ENCODE results near the gene SLC25A29.

SLC25A29 gene

GRCh38 chr14:100328495-100329163 is 22.4 kb upstream of the SLC25A29 start:
- H3K27ac ChIP-seq (ENCODE audit: low read length), result no peak overlapping the region
- H3K4me2 ChIP-seq (ENCODE audit: insufficient read depth, low read length), result no peak overlapping the region
- no peaks in the 10 kb centered on the region for H3K79me2 ChIP-seq (ENCODE audit: insufficient read depth, low read length)
- H3K4me3 ChIP-seq (ENCODE audit: low read depth in 1 of 2, low read length in 2 of 2), result no peak overlapping the region
- no peak overlapping the region for H2AFZ ChIP-seq (ENCODE audit: low read depth, low read length)
- ATAC-seq (ENCODE audit: insufficient read depth, low read depth), result no peak
- DNase-seq, result no peak
- no peaks in the 10 kb centered on the region; the same call in 1 of the 2 replicates for H3K36me3 ChIP-seq (ENCODE audit: insufficient read depth, low read length)
- no peaks in the 10 kb centered on the region for H3K27me3 ChIP-seq (ENCODE audit: insufficient read depth, low read length, poor library complexity)
- no peak overlapping the region for H3K9ac ChIP-seq (ENCODE audit: low read depth, low read length)
- TF ChIP-seq, protein P1, sequence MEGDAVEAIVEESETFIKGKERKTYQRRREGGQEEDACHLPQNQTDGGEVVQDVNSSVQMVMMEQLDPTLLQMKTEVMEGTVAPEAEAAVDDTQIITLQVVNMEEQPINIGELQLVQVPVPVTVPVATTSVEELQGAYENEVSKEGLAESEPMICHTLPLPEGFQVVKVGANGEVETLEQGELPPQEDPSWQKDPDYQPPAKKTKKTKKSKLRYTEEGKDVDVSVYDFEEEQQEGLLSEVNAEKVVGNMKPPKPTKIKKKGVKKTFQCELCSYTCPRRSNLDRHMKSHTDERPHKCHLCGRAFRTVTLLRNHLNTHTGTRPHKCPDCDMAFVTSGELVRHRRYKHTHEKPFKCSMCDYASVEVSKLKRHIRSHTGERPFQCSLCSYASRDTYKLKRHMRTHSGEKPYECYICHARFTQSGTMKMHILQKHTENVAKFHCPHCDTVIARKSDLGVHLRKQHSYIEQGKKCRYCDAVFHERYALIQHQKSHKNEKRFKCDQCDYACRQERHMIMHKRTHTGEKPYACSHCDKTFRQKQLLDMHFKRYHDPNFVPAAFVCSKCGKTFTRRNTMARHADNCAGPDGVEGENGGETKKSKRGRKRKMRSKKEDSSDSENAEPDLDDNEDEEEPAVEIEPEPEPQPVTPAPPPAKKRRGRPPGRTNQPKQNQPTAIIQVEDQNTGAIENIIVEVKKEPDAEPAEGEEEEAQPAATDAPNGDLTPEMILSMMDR (IDR thresholded peaks at IDR 0.05; ENCODE audit: borderline replicate concordance, extremely low read depth, low read length, poor library complexity, severe bottlenecking), result no peak
- no peak for TF ChIP-seq EZH2 (IDR thresholded peaks at IDR 0.05; ENCODE audit: borderline replicate concordance, low read depth, low read length, severe bottlenecking)
- H4K20me1 ChIP-seq (ENCODE audit: insufficient read depth, low read length), result no peaks in the 10 kb centered on the region; the same call in 1 of the 2 replicates
- H3K4me1 ChIP-seq (ENCODE audit: insufficient read depth, low read length), result no peaks in the 10 kb centered on the region
- H3K9me3 ChIP-seq (ENCODE audit: insufficient read depth, low read length, severe bottlenecking), result no peaks in the 10 kb centered on the region

- no peaks in the 10 kb centered on the region for H3K36me3 ChIP-seq (ENCODE audit: insufficient read depth, low read length)
- H3K9ac ChIP-seq (ENCODE audit: low read depth, low read length), result no peak overlapping the region
- H3K4me2 ChIP-seq (ENCODE audit: insufficient read depth, low read length), result no peak overlapping the region
- DNase-seq (no peak), ATAC-seq (ENCODE audit: insufficient read depth, low read depth) (no peak)
- no peak overlapping the region for H3K27ac ChIP-seq (ENCODE audit: low read length)
- H3K9me3 ChIP-seq (ENCODE audit: insufficient read depth, low read length, severe bottlenecking), result no peaks in the 10 kb centered on the region
- H3K4me1 ChIP-seq (ENCODE audit: insufficient read depth, low read length), result no peaks in the 10 kb centered on the region
- H3K79me2 ChIP-seq (ENCODE audit: insufficient read depth, low read length), result no peaks in the 10 kb centered on the region
- TF ChIP-seq, protein P1 (IDR thresholded peaks at IDR 0.05; ENCODE audit: borderline replicate concordance, extremely low read depth, low read length, poor library complexity, severe bottlenecking), result no peak
- no peak for TF ChIP-seq EZH2 (IDR thresholded peaks at IDR 0.05; ENCODE audit: borderline replicate concordance, low read depth, low read length, severe bottlenecking)
- H3K4me3 ChIP-seq (ENCODE audit: low read depth in 1 of 2, low read length in 2 of 2), result no peak overlapping the region
- H4K20me1 ChIP-seq (ENCODE audit: insufficient read depth, low read length), result peaks cover 5% of the 10 kb centered on the region; the same call in 1 of the 2 replicates
- H3K27me3 ChIP-seq (ENCODE audit: insufficient read depth, low read length, poor library complexity), result no peaks in the 10 kb centered on the region
- no peak overlapping the region for H2AFZ ChIP-seq (ENCODE audit: low read depth, low read length)
Measured at GRCh38 chr14:100327128-100327527, 20.9 kb upstream of the SLC25A29 start.

DNA sequence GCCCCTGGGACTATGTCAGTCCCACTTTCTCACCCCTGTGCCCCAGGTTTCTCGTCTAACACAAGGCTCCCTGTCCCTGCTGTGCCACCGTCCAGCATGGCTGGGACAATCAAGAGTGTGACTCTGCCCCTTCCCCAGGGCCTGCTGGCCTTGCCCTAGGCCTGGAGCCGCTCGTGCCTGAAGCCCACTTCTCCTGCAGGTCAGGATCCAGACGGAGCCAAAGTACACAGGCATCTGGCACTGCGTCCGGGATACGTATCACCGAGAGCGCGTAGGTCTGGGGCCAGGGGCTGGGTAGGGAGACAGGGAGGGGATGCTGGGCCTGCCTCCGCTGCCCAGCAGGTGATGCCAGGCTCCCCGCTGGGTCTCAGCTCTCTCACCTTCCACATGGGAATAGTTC is 19.7 kb upstream of the SLC25A29 start:
- no peak for DNase-seq
- no peak overlapping the region for H2AFZ ChIP-seq (ENCODE audit: low read depth, low read length)
- peaks cover 5% of the 10 kb centered on the region; the same call in 1 of the 2 replicates for H4K20me1 ChIP-seq (ENCODE audit: insufficient read depth, low read length)

More for the DNA sequence above, 19.7 kb upstream of the SLC25A29 start:
- Histone ChIP-seq H3K27ac (ENCODE audit: low read length) (no peak overlapping the region), H3K27me3 (ENCODE audit: insufficient read depth, low read length, poor library complexity) (no peaks in the 10 kb centered on the region), H3K9ac (ENCODE audit: low read depth, low read length) (no peak overlapping the region), H3K36me3 (ENCODE audit: insufficient read depth, low read length) (no peaks in the 10 kb centered on the region), H3K79me2 (ENCODE audit: insufficient read depth, low read length) (no peaks in the 10 kb centered on the region), H3K4me3 (ENCODE audit: low read depth in 1 of 2, low read length in 2 of 2) (no peak overlapping the region), H3K4me1 (ENCODE audit: insufficient read depth, low read length) (no peaks in the 10 kb centered on the region), H3K9me3 (ENCODE audit: insufficient read depth, low read length, severe bottlenecking) (no peaks in the 10 kb centered on the region), H3K4me2 (ENCODE audit: insufficient read depth, low read length) (no peak overlapping the region)
- ATAC-seq (ENCODE audit: insufficient read depth, low read depth), result no peak
- TF ChIP-seq, protein P1 (IDR thresholded peaks at IDR 0.05; ENCODE audit: borderline replicate concordance, extremely low read depth, low read length, poor library complexity, severe bottlenecking), result no peak
- TF ChIP-seq EZH2 (IDR thresholded peaks at IDR 0.05; ENCODE audit: borderline replicate concordance, low read depth, low read length, severe bottlenecking), result no peak

All from DND-41 (cell line).